Adipocyte (in vitro differentiated cells): ENCODE results near the gene NUDT16.

ENCODE experiments used
- DNase-seq: peaks from one replicate; pipeline ENCODE4 v3.0.0-alpha.2; 2015; ENCODE audit warnings: low read depth
- H3K27me3 ChIP-seq: replicated peaks from 2 replicates; pipeline ENCODE4 v1.7.0; 2013; ENCODE audit warnings: mild to moderate bottlenecking, low read length, moderate library complexity; ENCODE audit not compliant: control insufficient read depth, insufficient read depth
- H3K36me3 ChIP-seq: 2 replicates; pipeline ENCODE4 v1.7.0; 2013; ENCODE audit warnings: low read length, mild to moderate bottlenecking, moderate library complexity; ENCODE audit not compliant: control insufficient read depth, insufficient read depth, severe bottlenecking
- H3K4me1 ChIP-seq: 2 replicates; pipeline ENCODE4 v1.7.0; 2013; ENCODE audit warnings: mild to moderate bottlenecking, low read length, moderate library complexity; ENCODE audit not compliant: control insufficient read depth, insufficient read depth
- H3K4me3 ChIP-seq: 2 replicates; pipeline ENCODE4 v1.7.0; 2013; ENCODE audit warnings: mild to moderate bottlenecking, low read length, moderate library complexity
- H3K9ac ChIP-seq: 2 replicates; pipeline ENCODE4 v1.7.0; 2013; ENCODE audit warnings: mild to moderate bottlenecking, low read length, moderate library complexity
- H3K9me3 ChIP-seq: 2 replicates; pipeline ENCODE4 v1.7.0; 2013; ENCODE audit warnings: mild to moderate bottlenecking, low read length, moderate library complexity; ENCODE audit not compliant: control insufficient read depth

Gene NUDT16

DNA sequence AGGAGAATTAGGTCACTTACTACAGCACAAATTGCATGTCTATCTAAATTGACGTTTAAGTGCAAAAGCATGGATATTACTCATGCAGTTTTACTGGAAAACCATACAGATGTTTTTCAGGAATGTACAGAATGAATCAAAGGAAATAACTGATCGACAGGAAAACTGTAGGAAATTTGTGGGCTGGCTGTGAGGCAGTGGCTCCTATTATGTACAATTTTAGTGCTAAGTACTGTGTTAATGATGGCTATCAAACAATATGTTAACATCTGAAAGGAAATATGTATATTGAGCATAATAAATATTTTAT is 6.9 kb downstream of the NUDT16 start:
- Histone ChIP-seq H3K4me1 (peaks cover 25% of the 10 kb centered on the region), H3K27me3 (no peaks in the 10 kb centered on the region), H3K36me3 (peaks cover 10% of the 10 kb centered on the region), H3K4me3 (no peak overlapping the region), H3K9me3 (no peaks in the 10 kb centered on the region), H3K9ac (no peak overlapping the region)
- DNase-seq, result peak; percentile 31

DNA sequence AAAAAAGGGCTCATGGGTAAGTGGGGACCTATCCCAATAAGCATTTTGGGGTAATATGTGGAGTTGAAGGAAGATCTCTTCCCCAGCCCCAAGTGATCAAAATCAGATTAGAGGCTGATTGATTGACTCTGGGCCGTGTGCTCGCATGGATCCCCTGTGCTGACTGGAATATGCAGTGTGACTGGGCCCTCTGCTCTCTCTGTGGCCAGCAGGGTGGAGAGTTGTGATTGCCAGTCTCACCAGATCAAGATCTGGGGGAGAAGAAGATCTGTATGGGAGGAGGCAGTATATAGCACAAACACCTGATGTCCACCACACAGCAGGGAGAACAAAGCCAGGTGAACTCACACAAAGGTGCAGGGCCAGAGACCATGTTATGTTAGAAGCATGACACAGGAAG is 8.8 kb downstream of the NUDT16 start:
- Histone ChIP-seq H3K4me3 (no peak overlapping the region), H3K9ac (no peak overlapping the region), H3K36me3 (no peaks in the 10 kb centered on the region), H3K4me1 (peaks cover 31% of the 10 kb centered on the region), H3K27me3 (no peaks in the 10 kb centered on the region), H3K9me3 (no peaks in the 10 kb centered on the region)
- DNase-seq, result no peak

DNA sequence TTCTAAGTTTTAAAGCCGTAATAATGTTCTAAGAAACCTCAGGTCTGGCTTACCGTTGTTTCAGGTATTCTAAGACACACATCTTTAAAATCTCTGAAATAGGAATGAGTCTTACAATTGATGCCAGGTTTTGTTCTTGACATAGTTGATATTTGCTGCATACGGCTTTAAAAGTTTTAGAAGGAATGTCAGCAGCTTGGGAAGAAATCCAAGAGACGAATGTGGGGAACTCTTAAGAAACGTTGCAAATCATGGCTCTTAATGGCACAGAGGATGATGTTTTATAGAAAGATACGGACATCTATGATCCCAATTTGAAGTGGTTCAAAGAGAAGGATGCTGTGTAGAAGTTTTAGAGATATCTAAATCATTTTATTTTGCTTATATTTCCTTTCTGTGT is 11.5 kb downstream of the NUDT16 start:
- peak overlapping the region; percentile 11 for H3K9ac ChIP-seq
- no peaks in the 10 kb centered on the region for H3K9me3 ChIP-seq
- H3K27me3 ChIP-seq, result no peaks in the 10 kb centered on the region
- H3K36me3 ChIP-seq, result no peaks in the 10 kb centered on the region
- H3K4me3 ChIP-seq, result no peak overlapping the region
- H3K4me1 ChIP-seq, result peaks cover 22% of the 10 kb centered on the region
- DNase-seq, result peak; percentile 49

DNA sequence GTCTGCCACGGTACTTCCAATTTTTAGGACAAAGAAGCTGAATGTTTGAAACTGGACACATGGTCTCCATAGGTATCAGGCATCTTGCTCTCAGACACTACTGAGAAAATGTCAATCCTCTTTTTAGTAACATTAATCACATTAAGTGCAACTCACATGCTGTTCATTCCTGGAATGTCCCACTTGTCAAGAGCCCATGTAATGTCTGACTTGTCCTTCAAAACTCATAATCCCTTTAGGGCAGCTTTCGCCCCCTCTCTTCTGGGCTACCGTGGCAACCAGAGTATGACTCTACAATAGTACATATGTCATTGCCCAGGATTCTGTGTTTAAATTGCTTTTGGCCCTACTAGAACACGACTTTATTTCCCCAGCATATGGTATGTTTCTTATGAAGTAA is 12.3 kb downstream of the NUDT16 start:
- H3K4me3 ChIP-seq, result no peak overlapping the region
- DNase-seq, result peak; percentile 15
- H3K9ac ChIP-seq, result no peak overlapping the region
- peaks cover 22% of the 10 kb centered on the region for H3K4me1 ChIP-seq
- no peaks in the 10 kb centered on the region for H3K27me3 ChIP-seq
- H3K9me3 ChIP-seq, result no peaks in the 10 kb centered on the region
- no peaks in the 10 kb centered on the region for H3K36me3 ChIP-seq

DNA sequence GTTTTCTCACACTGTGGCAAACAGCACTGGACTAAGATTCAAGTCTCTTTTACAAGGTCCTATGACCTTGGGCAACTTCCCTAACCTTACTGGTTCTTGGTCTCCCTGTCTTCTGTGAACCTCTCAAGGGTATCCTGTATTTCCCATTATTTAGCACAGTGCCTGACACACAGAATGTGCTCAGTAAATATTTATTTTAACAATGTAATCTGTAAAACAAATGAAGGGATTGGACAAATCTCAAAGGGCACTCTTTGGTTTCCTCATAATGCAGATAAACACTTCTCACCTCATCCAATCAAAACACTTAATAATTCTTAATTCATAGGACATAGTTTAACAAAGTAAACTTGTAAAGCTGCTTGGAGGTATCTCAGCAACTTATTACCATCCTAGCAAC is 12.8 kb downstream of the NUDT16 start:
- no peaks in the 10 kb centered on the region for H3K9me3 ChIP-seq
- H3K4me1 ChIP-seq, result peaks cover 22% of the 10 kb centered on the region
- no peak for DNase-seq
- H3K27me3 ChIP-seq, result no peaks in the 10 kb centered on the region
- no peak overlapping the region for H3K9ac ChIP-seq
- no peak overlapping the region for H3K4me3 ChIP-seq
- no peaks in the 10 kb centered on the region for H3K36me3 ChIP-seq

GRCh38 chr3:131396170-131396569 is 14.6 kb downstream of the NUDT16 start:
- no peaks in the 10 kb centered on the region for H3K9me3 ChIP-seq
- peak; percentile 66 for DNase-seq
- peaks cover 22% of the 10 kb centered on the region for H3K4me1 ChIP-seq
- no peaks in the 10 kb centered on the region for H3K27me3 ChIP-seq
- no peak overlapping the region for H3K4me3 ChIP-seq
- no peaks in the 10 kb centered on the region for H3K36me3 ChIP-seq
- H3K9ac ChIP-seq, result no peak overlapping the region

GRCh38 chr3:131397889-131398288 is 16.3 kb downstream of the NUDT16 start:
- no peaks in the 10 kb centered on the region for H3K9me3 ChIP-seq
- peaks cover 24% of the 10 kb centered on the region for H3K4me1 ChIP-seq
- no peak overlapping the region for H3K4me3 ChIP-seq
- no peak for DNase-seq
- H3K36me3 ChIP-seq, result no peaks in the 10 kb centered on the region
- no peak overlapping the region for H3K9ac ChIP-seq
- H3K27me3 ChIP-seq, result no peaks in the 10 kb centered on the region

DNA sequence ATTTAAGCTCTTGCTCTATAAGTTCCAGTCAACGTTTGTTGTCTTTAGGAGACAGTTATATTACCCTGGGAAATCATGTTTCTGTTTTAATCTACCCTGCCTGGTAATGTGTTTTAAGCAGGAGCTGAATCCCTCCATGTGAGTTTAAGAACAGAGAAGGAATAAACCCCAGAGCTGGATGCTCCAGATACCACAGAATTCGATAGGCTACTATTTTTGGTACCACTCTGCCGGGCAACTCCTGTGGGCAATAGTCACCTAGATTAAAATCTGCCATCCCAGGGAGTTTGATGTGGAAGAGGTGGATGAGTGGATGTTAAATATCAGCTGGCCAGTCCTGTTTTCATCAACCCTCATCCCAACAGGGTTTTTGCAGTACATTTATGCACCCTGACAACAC is 20.4 kb downstream of the NUDT16 start:
- Histone ChIP-seq H3K9me3 (peaks cover 7% of the 10 kb centered on the region), H3K4me1 (peaks cover 6% of the 10 kb centered on the region), H3K36me3 (no peaks in the 10 kb centered on the region), H3K9ac (no peak overlapping the region), H3K4me3 (no peak overlapping the region), H3K27me3 (no peaks in the 10 kb centered on the region)
- DNase-seq, result no peak

DNA sequence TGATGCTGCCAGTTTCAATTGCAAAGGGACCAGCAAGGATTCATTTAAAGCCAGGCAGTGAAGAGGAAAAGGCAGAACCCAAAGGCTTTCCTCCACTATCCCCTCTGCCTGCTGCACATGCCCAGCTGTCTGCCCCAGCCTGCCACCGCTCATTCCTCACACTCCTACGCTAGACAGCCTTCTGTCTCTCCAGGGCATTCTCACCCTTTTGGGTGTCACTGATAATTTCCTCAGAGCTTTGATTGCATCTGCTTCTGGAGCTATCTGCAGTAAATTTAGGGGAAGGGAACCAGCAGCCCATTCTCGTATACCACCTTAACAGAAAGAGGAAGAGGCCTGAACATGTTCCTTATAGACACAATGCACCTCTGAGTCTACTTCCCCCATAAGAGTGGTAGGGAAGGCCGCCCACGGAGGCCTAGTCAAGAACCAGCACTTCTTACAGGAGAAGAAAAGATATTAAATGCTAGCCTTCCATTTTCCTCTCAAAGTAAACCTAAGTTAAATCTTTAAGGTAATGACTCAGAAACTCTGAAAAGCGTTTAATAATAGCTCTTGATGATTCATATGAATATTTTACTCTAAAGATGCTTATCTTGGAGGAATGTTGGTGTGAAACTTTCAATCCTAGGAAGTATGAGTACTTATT is 20.9 kb downstream of the NUDT16 start:
- peaks cover 6% of the 10 kb centered on the region for H3K4me1 ChIP-seq
- H3K36me3 ChIP-seq, result no peaks in the 10 kb centered on the region
- DNase-seq, result peak; percentile 42
- no peak overlapping the region for H3K9ac ChIP-seq
- peaks cover 7% of the 10 kb centered on the region for H3K9me3 ChIP-seq
- H3K27me3 ChIP-seq, result no peaks in the 10 kb centered on the region
- H3K4me3 ChIP-seq, result no peak overlapping the region

- H3K27me3 ChIP-seq, result no peaks in the 10 kb centered on the region
- no peaks in the 10 kb centered on the region for H3K36me3 ChIP-seq
- DNase-seq, result no peak
Observed at GRCh38 chr3:131403216-131403895, 21.8 kb downstream of the NUDT16 start.

DNA sequence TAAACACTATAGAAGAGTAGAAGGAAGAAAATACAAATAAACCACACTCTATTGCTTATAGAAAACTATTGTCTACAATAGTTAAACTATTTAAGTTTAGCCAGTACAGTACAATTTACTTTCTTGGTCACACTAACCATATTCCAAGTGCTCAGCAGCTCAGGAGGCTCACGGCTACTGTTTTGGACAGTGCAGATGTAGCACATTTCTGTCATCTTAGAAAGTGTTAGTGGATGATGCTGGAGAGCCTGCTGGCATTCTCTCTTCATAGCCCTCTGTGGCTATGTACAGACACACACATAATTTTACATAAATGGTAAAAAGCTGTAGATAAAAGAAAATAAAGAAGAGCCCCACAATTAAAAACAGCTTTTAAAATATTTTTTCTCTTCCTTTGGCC is 23.8 kb downstream of the NUDT16 start:
- Histone ChIP-seq H3K9ac (no peak overlapping the region), H3K27me3 (no peaks in the 10 kb centered on the region), H3K36me3 (no peaks in the 10 kb centered on the region), H3K4me1 (peaks cover 6% of the 10 kb centered on the region), H3K9me3 (peaks cover 7% of the 10 kb centered on the region), H3K4me3 (no peak overlapping the region)
- no peak for DNase-seq

More at GRCh38 chr3:131403216-131403895, 21.8 kb downstream of the NUDT16 start:
- H3K4me1 ChIP-seq, result peaks cover 6% of the 10 kb centered on the region
- H3K9ac ChIP-seq, result no peak overlapping the region
- peaks cover 7% of the 10 kb centered on the region for H3K9me3 ChIP-seq
- no peak overlapping the region for H3K4me3 ChIP-seq

- no peak for DNase-seq
- H3K27me3 ChIP-seq, result no peaks in the 10 kb centered on the region
- no peaks in the 10 kb centered on the region for H3K36me3 ChIP-seq
- peaks cover 6% of the 10 kb centered on the region for H3K4me1 ChIP-seq
- H3K9me3 ChIP-seq, result peaks cover 7% of the 10 kb centered on the region
- H3K4me3 ChIP-seq, result no peak overlapping the region
- no peak overlapping the region for H3K9ac ChIP-seq
Observed at GRCh38 chr3:131406274-131406673, 24.7 kb downstream of the NUDT16 start.
